GM18870 (cell line): ENCODE data around the gene VPS13C.

Source experiments
- ATAC-seq: cut with Tn5 transposase; IDR thresholded peaks from one replicate; pipeline ENCODE4 v1.9.1; 2021; ENCODE audit warnings: moderate library complexity; ENCODE audit not compliant: unreplicated experiment

VPS13C gene

DNA sequence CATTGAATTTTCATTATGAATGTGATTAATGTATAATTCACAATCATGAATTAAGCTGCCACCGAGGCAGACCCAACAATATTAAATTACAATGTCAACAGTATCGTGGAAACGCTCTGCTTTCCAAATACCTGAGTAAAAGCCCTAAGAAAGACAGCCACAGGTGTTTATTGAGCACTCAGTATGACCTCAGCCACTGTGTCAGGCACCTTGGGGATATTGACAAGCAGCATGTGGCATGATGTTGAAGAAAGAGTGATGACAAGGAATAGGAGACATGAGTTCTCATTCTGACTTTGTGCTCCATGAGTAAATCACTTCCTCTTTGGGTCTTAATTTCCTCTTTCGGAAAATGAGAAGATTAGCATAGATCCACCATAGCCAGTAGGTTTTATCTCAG is 19.3 kb upstream of the VPS13C start:
- no peak for ATAC-seq

GRCh38 chr15:62075595-62076277 is 15.5 kb upstream of the VPS13C start:
- ATAC-seq = no peak

DNA sequence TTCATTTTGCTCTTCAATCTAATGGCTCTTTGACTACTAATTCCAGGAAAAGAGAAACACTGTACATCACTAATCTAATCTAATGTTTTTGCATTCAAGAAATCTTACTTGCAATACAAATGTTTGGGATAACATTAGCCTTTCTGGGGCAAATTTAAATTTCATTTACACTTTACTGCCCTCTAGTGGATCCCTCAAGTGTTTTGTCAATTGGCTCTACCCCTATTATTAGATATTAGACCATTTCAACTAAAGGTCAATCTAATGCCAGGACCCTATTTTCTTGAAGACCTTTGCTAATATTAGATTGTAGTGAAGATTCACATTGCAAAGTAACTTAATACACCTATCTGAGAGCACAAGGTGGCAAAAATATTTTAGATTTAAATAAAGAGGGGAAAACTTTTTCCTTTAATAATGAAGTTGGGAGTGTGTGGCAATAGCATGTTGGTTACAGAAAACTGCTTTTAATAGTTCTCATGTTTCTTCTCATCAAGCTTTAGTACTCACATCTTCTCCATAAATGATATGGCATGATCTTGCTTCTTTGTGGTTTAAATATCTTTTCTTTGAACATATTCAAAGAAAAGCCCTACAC is 11.6 kb upstream of the VPS13C start:
- ATAC-seq = no peak

- ATAC-seq = no peak
Measured at GRCh38 chr15:62069551-62069950, 9.3 kb upstream of the VPS13C start.

GRCh38 chr15:62068810-62069167 is 8.5 kb upstream of the VPS13C start:
- ATAC-seq = no peak

DNA sequence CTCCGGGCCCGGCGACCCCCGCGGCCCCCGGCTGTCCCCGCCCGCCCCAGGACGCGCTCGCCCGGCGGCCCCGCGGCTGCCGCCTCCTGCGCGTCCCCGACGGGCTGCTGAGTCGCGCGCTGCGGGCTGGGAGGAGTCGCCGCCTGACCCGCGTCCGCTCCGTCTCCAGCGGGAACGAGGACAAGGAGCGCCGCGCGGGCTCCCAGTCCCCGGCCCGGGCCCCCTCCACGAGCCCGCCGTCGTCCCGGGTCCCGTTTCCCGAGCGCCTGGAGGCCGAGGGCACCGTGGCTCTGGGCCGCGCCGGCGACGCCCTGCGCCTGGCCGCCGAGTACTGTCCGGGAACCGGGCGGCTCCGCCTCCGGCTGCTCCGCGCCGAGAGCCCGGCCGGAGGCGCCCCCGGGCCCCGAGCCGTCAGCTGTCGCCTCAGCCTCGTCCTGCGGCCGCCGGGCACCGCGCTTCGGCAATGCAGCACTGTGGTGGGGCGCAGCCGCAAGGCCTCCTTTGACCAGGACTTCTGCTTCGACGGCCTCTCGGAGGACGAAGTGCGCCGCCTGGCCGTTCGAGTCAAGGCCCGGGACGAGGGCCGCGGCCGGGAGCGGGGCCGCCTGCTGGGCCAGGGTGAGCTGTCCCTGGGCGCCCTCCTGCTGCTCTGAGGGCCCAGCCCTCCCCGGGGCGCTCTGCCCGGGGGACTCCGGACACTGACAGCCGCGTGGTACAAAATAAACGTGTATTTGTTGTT is 8.0 kb upstream of the VPS13C start:
- ATAC-seq = no peak

DNA sequence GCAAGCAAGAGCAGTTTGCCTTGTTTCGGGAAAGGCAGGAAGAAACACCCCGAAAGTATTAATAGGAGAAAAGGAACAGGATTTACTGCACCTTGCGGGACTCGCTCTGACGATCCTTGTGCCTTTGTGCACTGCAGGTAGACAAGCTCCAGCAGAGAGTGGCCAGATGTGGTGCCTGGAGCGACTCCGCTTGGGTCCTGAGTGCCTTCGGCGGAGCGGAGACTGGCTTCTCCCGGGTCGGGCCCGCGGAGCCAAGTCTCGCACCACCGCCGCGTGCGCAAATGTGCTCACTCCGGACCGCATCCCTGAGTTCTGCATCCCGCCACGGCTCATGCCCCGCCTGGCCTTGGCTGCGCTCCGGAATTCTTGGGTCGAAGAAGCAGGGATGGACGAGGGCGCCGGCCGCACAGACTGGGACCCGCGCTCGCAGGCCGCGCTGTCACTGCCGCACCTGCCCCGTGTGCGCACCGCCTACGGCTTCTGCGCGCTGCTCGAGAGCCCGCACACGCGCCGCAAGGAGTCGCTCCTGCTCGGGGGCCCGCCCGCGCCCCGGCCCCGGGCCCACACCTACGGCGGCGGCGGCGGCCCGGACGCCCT is 7.3 kb upstream of the VPS13C start:
- no peak for ATAC-seq

- no peak for ATAC-seq
Measured at GRCh38 chr15:62066663-62067447, 6.6 kb upstream of the VPS13C start, which contains the start of gene C2CD4A. Gene C2CD4A (plus strand): TSS chr15:62066977. CDS start chr15:62067614, 637 bp downstream.

DNA sequence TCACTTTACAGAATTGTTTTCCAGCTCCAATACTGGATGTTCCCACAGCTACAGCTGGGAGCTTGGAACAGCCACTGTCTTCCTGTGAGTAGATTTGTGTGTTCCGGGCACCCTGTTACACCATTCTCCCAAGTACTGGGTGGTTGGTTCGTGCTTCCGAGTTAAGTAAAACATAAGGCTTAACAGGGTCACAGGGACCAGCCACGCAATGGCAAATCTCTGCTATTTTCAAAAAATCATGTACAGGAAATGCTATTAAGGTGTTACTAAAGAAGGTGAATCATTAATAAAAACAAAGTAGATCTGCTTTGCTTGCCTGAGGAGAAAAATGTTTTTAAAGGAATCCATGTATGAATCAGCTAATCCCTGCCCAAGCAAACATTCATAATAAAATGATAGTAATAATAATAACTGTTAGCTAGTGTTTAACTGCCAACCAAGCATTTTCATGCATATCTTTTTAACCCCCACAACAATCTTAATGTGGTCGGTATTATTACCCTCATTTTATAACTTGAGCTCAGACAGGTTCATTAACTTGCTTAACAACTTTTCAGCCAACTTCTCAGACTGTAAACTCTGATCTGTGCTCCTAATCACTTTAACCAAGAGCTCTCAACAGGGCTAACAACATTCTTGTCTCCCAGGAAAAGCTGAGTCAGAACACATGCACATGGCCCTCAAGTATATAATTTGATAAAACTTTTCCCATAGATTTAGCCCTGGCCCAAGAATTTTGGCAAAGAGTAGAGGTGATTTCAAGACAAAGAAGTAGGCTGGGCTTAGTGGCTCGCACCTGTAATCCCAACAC is 3.8 kb upstream of the VPS13C start:
- no peak for ATAC-seq

DNA sequence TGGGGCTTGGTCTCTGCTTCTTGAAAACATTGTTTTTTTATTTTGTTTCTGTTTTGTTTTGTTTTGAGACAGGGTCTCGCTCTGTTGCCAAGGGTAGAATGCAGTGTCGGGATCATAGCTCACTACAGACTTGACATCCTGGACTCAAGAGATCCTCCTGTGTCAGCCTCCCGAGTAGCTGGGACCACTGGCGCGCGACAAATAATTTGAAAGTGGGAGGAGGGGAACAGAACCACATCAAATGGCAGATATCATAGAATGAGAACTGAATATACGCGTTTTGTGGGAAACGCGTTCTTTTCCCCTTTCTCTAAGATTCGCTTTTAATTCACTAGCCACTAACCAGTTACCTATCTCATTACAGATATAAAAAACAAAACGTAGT is 641 bp upstream of the VPS13C start:
- ATAC-seq = no peak

- peak; percentile 60 for ATAC-seq
Measured at GRCh38 chr15:62059816-62060112, 483 bp downstream of the VPS13C start.

- ATAC-seq = no peak
Measured at GRCh38 chr15:62059108-62059815, 985 bp downstream of the VPS13C start.

DNA sequence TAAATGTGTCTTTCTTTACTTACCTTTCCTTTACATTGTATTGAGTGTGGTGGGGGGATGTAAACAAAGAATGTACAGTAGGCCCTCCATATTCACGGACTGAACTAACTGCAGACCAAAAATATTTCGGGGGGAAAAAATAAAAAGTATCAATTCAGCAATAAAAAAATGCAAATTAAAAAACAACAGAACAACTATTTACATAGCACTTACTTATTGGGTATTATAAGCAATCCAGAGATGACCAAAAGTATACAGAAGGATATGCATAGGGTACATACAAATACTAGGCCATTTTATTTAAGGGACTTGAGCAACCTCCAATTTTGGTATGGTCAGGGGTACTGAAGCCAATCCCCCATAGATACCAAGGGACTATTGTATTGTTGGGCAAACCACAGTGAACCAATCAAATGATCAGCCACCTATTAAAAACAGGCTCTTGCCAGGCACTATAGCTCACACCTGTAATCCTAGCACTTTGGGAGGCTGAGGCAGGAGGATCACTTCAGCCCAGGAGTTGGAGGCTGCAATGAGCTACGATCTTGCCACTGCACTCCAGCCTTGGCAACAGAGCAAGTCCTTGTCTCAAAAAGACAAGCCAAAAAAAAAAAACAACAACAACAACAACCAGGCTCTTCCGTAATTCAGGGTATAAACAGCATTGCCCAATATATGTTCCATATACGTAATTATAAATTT is 1.8 kb downstream of the VPS13C start:
- no peak for ATAC-seq

DNA sequence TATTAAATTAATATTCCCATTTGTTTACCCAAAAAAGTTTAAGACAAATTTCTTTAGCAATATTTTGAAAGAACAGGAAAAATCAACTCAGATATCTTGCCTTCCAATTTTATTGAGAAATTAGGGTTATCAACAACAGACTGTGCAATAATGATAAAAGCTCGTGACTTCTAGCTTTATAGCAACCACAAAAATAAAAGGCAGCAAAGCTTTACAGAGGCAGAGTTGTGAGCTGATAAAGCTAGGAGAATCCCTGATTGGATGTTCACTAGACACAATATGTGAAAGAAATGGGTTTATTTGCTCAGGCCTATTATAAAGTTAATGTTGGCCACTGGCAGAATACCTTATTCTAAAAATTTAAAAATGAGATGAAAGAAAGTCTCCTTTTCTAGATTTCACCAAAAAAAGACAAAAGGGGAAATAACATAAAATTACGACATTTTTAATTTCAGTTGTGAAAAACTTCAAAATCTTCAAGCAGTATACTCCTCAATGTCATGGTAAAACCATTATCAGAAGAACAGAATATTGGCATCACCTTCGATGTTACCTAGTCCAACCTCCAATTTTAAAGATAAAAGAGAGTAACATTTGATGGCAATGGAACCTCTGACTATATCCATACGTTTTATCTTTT is 2.8 kb downstream of the VPS13C start:
- no peak for ATAC-seq

- no peak for ATAC-seq
Measured at GRCh38 chr15:62054979-62055378, 5.3 kb downstream of the VPS13C start.

DNA sequence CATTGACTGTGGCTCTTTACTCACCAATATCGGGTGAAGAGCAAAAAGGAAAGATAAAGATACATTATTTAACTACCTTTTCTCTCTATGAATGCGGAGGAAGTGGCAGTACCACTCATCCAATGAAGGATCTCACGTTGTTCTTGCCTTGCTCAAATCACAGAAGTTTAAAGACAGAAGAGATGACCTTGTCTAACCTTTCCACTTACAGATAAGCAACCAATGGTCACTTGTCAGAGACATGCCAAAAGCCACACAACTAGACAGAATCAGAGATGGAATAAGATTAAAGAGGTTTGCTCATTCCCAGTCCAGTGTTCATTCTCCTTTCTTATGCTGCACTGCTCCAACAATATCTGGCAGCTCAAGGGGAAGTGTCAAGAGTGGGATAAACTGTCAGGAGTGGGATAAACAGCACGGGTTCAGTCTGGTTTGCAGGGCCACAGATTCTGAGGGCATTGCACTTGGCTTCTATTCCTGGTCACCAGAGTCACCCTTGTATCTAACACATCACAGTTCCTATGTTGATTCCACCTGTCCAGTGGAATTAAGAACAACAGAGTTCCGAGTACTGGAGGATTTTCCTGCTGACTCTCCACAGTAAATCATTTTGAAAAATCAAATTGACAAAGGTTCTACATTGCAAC is 6.7 kb downstream of the VPS13C start:
- no peak for ATAC-seq

DNA sequence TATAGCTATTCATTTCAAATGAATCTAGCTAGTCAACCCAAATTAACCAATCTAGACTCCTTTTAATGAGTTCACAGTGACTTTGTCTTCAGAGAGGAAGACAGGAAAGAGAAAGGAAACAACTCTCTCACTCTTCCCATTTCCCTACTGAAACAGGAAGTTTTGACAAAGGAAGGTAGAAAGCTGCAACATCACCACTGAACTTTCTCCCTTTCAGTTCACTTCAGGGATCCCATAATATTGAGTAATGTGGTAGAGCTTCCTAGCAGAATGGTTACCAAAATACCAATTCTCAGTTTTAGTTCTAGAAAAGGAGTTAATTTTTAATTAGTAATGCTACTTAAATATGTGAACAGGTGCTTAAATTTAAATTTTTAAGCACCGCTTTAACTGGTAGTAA is 7.5 kb downstream of the VPS13C start:
- ATAC-seq = no peak

GRCh38 chr15:62051166-62051565 is 9.1 kb downstream of the VPS13C start:
- no peak for ATAC-seq
